Osteocyte (in vitro differentiated cells): Measurements from ENCODE around the gene CACNA2D2. TPM values are rescaled to one million over a fixed set of nuclear protein-coding genes. Genes with fewer than 3 reads are reported as not detected.
A peak's percentile ranks its signal among the peaks of the same experiment; 100 is the strongest.
"Not testable (repeated sequence)": the region's sequence is repeated elsewhere in the genome, so short reads cannot be mapped to it uniquely, and the experiment has no call there.

Experiments
- DNase-seq: peaks from one replicate; pipeline ENCODE4 v3.0.0; 2021; ENCODE audit warnings: mixed read lengths; ENCODE audit not compliant: unreplicated experiment; ENCODE audit errors: extremely low spot score
- H3K27ac Mint-ChIP-seq: one replicate; pipeline ENCODE4 v1.8.0; 2021; ENCODE audit warnings: mild to moderate bottlenecking, mixed read lengths; ENCODE audit not compliant: unreplicated experiment
- H3K27me3 Mint-ChIP-seq: one replicate; pipeline ENCODE4 v1.8.0; 2021; ENCODE audit warnings: mixed read lengths; ENCODE audit not compliant: unreplicated experiment
- H3K36me3 Mint-ChIP-seq: one replicate; pipeline ENCODE4 v1.8.0; 2021; ENCODE audit warnings: mixed read lengths; ENCODE audit not compliant: unreplicated experiment
- H3K4me1 Mint-ChIP-seq: one replicate; pipeline ENCODE4 v1.8.0; 2021; ENCODE audit warnings: mixed read lengths; ENCODE audit not compliant: unreplicated experiment
- H3K4me3 Mint-ChIP-seq: one replicate; pipeline ENCODE4 v1.8.0; 2021; ENCODE audit warnings: mild to moderate bottlenecking, moderate library complexity, mixed read lengths; ENCODE audit not compliant: unreplicated experiment
- H3K9me3 Mint-ChIP-seq: one replicate; pipeline ENCODE4 v1.8.0; 2021; ENCODE audit warnings: mixed read lengths; ENCODE audit not compliant: unreplicated experiment
- total RNA-seq: library from RNA; stranded (reverse); gene quantifications from 2 replicates; pipeline ENCODE4 v1.2.1, GENCODE V29; 2021
- TF ChIP-seq, protein P1 (sequence below): fragments of 200-600 bp; sonication (generic); IDR thresholded peaks from 2 replicates; pipeline ENCODE4 v1.5.0; 2021; ENCODE audit warnings: antibody characterized with exemption, mild to moderate bottlenecking, moderate library complexity

The CACNA2D2 gene
- total RNA-seq, 1 donor from 2014 or later = 0.27 TPM

DNA sequence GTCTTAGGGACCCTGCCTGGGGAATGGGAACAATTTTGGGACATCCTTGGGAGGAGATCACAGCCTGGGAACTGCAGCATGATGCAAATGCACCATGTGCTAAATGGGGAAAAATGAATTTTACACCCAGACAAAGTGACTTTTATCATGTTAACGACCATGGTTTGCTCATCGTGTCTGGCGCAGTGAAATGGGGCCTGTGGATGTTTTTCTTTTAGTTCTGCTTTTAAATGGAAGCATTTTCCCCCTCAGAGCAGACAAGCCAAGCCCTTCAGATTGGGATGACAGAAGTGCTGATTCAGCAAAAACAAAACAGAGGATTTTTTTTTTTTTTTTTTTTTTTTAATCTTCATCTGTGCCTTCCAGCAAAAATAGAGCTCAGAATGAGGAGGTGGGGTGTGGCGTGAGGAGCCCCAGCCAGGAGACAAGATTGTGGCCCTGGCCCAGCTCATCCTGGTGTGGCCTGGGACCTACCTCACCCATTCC, 14.3 kb upstream of the CACNA2D2 start:
- Mint-ChIP-seq H3K9me3 (no peaks in the 10 kb centered on the region), H3K27ac (no peak overlapping the region), H3K36me3 (no peaks in the 10 kb centered on the region), H3K4me3 (no peak overlapping the region), H3K27me3 (peaks cover 27% of the 10 kb centered on the region), H3K4me1 (peaks cover 30% of the 10 kb centered on the region)
- DNase-seq = no peak
- TF ChIP-seq, protein P1, sequence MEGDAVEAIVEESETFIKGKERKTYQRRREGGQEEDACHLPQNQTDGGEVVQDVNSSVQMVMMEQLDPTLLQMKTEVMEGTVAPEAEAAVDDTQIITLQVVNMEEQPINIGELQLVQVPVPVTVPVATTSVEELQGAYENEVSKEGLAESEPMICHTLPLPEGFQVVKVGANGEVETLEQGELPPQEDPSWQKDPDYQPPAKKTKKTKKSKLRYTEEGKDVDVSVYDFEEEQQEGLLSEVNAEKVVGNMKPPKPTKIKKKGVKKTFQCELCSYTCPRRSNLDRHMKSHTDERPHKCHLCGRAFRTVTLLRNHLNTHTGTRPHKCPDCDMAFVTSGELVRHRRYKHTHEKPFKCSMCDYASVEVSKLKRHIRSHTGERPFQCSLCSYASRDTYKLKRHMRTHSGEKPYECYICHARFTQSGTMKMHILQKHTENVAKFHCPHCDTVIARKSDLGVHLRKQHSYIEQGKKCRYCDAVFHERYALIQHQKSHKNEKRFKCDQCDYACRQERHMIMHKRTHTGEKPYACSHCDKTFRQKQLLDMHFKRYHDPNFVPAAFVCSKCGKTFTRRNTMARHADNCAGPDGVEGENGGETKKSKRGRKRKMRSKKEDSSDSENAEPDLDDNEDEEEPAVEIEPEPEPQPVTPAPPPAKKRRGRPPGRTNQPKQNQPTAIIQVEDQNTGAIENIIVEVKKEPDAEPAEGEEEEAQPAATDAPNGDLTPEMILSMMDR = no peak

DNA sequence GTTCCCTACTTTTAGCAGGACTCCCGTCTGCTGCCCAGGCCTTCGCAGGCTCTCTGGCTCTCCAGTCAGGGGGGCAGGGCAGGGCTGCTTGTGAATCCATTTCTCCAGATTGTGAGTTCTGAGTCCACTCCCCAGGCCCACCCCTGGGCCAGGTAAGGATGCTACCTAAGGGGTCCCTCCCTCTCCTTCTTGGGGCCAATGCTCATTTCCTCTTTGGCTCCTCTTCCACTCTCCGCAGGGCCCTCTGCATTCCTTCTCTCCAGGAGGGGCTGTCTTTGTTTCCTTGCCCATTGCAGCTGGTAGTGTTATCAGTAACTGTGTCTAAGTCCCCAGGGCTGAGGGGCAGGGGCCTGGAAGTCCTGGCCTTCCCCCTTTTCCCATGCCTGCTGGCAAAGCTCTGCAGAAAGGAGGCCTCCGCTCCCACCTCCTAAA, 13.0 kb upstream of the CACNA2D2 start:
- H3K9me3 Mint-ChIP-seq = no peaks in the 10 kb centered on the region
- no peaks in the 10 kb centered on the region for H3K36me3 Mint-ChIP-seq
- DNase-seq = no peak
- H3K27me3 Mint-ChIP-seq = peaks cover 18% of the 10 kb centered on the region
- H3K4me1 Mint-ChIP-seq = peaks cover 30% of the 10 kb centered on the region
- TF ChIP-seq, protein P1 = no peak
- H3K27ac Mint-ChIP-seq = peak overlapping the region; percentile 61
- H3K4me3 Mint-ChIP-seq = peak overlapping the region; percentile 6

DNA sequence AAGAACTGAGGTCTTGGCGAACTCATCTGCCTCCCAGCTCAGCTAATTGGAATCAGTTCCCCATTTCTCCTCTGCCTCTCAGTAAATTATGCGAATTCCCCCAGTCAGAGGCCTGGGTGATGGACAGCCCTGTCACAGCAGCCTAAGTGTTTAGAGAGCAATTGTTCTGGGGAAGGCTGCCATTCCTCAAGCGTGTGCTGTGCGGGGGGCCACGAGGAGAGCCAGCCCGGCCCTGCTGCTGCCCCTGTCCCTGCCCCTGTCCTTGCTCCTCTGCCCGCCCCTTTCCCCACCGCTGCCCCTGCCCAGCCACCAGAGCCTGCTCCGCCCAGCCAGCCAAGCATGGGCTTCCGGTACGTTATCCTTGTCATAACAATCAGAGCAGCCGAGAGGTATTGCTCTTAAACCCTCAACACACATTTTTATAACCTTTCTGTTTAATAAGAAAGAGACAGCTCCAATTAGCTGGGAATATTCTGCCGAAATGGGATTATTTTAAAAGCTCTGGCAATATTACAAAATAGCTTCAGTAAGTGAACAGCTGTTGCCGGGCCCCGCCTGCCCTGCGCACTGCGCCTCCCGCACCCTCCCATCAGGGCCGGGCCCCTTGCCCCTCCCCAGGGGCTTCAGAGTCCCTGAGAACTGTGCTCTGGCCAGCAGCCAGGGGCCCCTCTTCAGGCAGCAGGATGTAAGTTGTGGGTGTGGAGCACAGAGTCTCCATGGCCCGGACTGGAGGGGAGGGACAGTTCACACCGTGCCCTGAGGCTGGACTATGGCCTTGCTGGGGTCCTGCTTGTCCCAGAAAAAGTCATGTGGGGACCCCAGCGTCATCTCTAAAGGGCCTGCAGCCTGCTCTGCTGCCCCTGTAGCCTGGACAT, 12.4 kb upstream of the CACNA2D2 start:
- Mint-ChIP-seq H3K27ac (peak overlapping the region; percentile 61), H3K27me3 (peaks cover 15% of the 10 kb centered on the region), H3K36me3 (no peaks in the 10 kb centered on the region), H3K9me3 (no peaks in the 10 kb centered on the region), H3K4me3 (peak overlapping the region; percentile 6), H3K4me1 (peaks cover 26% of the 10 kb centered on the region)
- TF ChIP-seq, protein P1 = no peak
- no peak for DNase-seq

DNA sequence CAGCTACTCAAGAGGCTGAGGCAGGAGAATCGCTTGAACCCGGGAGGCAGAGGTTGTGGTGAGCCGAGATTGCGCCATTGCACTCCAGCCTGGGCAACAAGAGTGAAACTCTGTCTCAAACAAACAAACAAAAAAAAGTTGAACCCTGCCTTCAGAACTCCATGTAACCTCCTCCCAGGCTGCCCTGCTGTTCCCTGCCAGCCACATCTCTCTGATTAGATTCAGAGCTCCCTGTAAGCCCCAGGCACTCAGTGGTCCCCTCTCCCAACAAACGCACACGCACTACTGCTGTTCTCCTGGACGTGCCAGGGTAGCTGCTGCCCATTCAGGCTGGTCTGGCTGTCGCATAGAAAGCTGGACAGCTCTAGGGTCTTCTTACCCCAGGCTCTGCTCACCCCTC, 9.5 kb upstream of the CACNA2D2 start:
- DNase-seq, H3K9me3 Mint-ChIP-seq, H3K4me3 Mint-ChIP-seq, H3K36me3 Mint-ChIP-seq, H3K27ac Mint-ChIP-seq: not testable (repeated sequence)
- peaks cover 17% of the 10 kb centered on the region for H3K27me3 Mint-ChIP-seq
- H3K4me1 Mint-ChIP-seq = peaks cover 24% of the 10 kb centered on the region

DNA sequence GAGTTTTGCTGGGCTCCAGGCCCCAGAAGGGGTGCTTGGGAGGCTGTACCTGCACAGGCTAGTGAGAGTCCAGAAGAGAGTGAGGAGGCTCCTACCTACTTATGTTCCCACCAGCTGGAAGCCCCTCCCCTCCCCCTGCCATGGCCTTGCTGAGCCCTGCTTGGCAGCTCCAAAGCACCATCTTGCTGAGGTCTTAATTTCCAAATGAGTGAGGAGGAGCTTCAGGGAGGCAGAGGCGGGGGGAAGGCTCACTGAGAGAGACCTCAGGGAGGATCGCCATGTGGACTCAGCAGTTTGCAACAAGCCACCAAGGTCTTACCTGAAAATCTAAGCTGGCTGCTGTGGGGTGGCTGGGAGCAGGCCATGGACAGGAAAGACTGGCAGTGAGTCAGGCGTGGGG, 8.7 kb upstream of the CACNA2D2 start:
- no peaks in the 10 kb centered on the region for H3K9me3 Mint-ChIP-seq
- H3K27me3 Mint-ChIP-seq = peaks cover 17% of the 10 kb centered on the region
- H3K36me3 Mint-ChIP-seq = no peaks in the 10 kb centered on the region
- H3K4me3 Mint-ChIP-seq = no peak overlapping the region
- peaks cover 24% of the 10 kb centered on the region for H3K4me1 Mint-ChIP-seq
- no peak overlapping the region for H3K27ac Mint-ChIP-seq
- DNase-seq = no peak
- TF ChIP-seq, protein P1 = no peak
